ENCODE results near the gene VPS13C. TPM values are rescaled to one million over a fixed set of nuclear protein-coding genes. Genes with fewer than 3 reads are reported as not detected.

The VPS13C gene
- total RNA-seq, 1 experiment from 2014 or later = 20.9 TPM

GRCh38 chr15:62103431-62103830 lies 43.2 kb upstream of the VPS13C start:
- TF ChIP-seq ELF4 (CRISPR knock-in tag; IDR thresholded peaks at IDR 0.05; ENCODE audit: low read depth) (no peak), SMAD4 (CRISPR knock-in tag; IDR thresholded peaks at IDR 0.05) (no peak), GTF2I (CRISPR knock-in tag; conservative IDR thresholded peaks at IDR 0.05) (no peak), NFYB (CRISPR knock-in tag; conservative IDR thresholded peaks at IDR 0.05; ENCODE audit: low read depth) (no peak), ZNF512 (CRISPR knock-in tag; IDR thresholded peaks at IDR 0.05; ENCODE audit: borderline replicate concordance) (no peak), MXD4 (CRISPR knock-in tag; IDR thresholded peaks at IDR 0.05; ENCODE audit: borderline replicate concordance) (no peak), E2F1 (CRISPR knock-in tag; IDR thresholded peaks at IDR 0.05) (no peak), SOX15 (CRISPR knock-in tag; IDR thresholded peaks at IDR 0.05) (no peak), ZNF396 (CRISPR knock-in tag; IDR thresholded peaks at IDR 0.05; ENCODE audit: borderline replicate concordance) (no peak), TP53 (CRISPR knock-in tag; IDR thresholded peaks at IDR 0.05) (no peak)
- no peak overlapping the region for H3K27ac Mint-ChIP-seq

GRCh38 chr15:62099094-62099601 lies 38.9 kb upstream of the VPS13C start:
- ChIA-PET CTCF (interaction anchor here (1.0 kb wide), 1 partner anchor 155 kb away, joined by 3 read pairs; no protein-coding TSS in a partner anchor), POLR2A (no interaction called here)
- no peak for ATAC-seq
- no peak overlapping the region for H3K27ac Mint-ChIP-seq
- H3K9me3 Mint-ChIP-seq = no peaks in the 10 kb centered on the region
- no peaks in the 10 kb centered on the region for H3K4me1 Mint-ChIP-seq
- no peaks in the 10 kb centered on the region for H3K27me3 Mint-ChIP-seq (ENCODE audit: low read depth)
- no peak overlapping the region for H3K4me3 Mint-ChIP-seq
- no peak for TF ChIP-seq ATF1 (CRISPR knock-in tag; IDR thresholded peaks at IDR 0.05)
- TF ChIP-seq PRDM15 (CRISPR knock-in tag; IDR thresholded peaks at IDR 0.05) = no peak
- TF ChIP-seq OVOL2 (CRISPR knock-in tag; IDR thresholded peaks at IDR 0.05; ENCODE audit: borderline replicate concordance) = no peak
- TF ChIP-seq MYBL2 (CRISPR knock-in tag; IDR thresholded peaks at IDR 0.05) = no peak
- no peak for TF ChIP-seq ZNF138 (CRISPR knock-in tag; conservative IDR thresholded peaks at IDR 0.05)
- TF ChIP-seq FOXK1 (CRISPR knock-in tag; IDR thresholded peaks at IDR 0.05) = no peak
- no peak for TF ChIP-seq RELA (CRISPR knock-in tag; IDR thresholded peaks at IDR 0.05; ENCODE audit: borderline replicate concordance)
- H3K36me3 Mint-ChIP-seq = no peaks in the 10 kb centered on the region
- no peak for DNase-seq (ENCODE audit: low spot score)

More at GRCh38 chr15:62103431-62103830, 43.2 kb upstream of the VPS13C start:
- ATAC-seq = no peak
- no peaks in the 10 kb centered on the region; the same call in 1 of the 2 replicates for H3K4me1 Mint-ChIP-seq
- no peak for DNase-seq (ENCODE audit: low spot score)
- POLR2A ChIA-PET = interaction anchor here (0.8 kb wide), 1 partner anchor 9 kb away, joined by 3 read pairs; no protein-coding TSS in a partner anchor
- H3K4me3 Mint-ChIP-seq = no peak overlapping the region
- H3K36me3 Mint-ChIP-seq = no peaks in the 10 kb centered on the region
- CTCF ChIA-PET = interaction anchor here (1.5 kb wide), 1 partner anchor 639 kb away, joined by 5 read pairs; no protein-coding TSS in a partner anchor
- no peaks in the 10 kb centered on the region for H3K9me3 Mint-ChIP-seq
- no peaks in the 10 kb centered on the region for H3K27me3 Mint-ChIP-seq (ENCODE audit: low read depth)

- Mint-ChIP-seq H3K36me3 (no peaks in the 10 kb centered on the region), H3K9me3 (no peaks in the 10 kb centered on the region), H3K4me3 (no peak overlapping the region), H3K4me1 (no peaks in the 10 kb centered on the region), H3K27me3 (ENCODE audit: low read depth) (no peaks in the 10 kb centered on the region), H3K27ac (no peak overlapping the region)
- DNase-seq (ENCODE audit: low spot score) (no peak), ATAC-seq (no peak)
- ChIA-PET POLR2A (interaction anchor here (0.6 kb wide), 1 partner anchor 9 kb away, joined by 3 read pairs; no protein-coding TSS in a partner anchor), CTCF (interaction anchor here (1.6 kb wide), 1 partner anchor 147 kb away, joined by 3 read pairs; no protein-coding TSS in a partner anchor)
- TF ChIP-seq ZNF232 (CRISPR knock-in tag; IDR thresholded peaks at IDR 0.05) (no peak), ZNF396 (CRISPR knock-in tag; IDR thresholded peaks at IDR 0.05; ENCODE audit: borderline replicate concordance) (no peak), KAT7 (CRISPR knock-in tag; IDR thresholded peaks at IDR 0.05; ENCODE audit: borderline replicate concordance) (no peak), ZNF423 (CRISPR knock-in tag; IDR thresholded peaks at IDR 0.05) (no peak), GTF2I (CRISPR knock-in tag; conservative IDR thresholded peaks at IDR 0.05) (no peak), USF2 (CRISPR knock-in tag; IDR thresholded peaks at IDR 0.05) (no peak), GRHL2 (CRISPR knock-in tag; IDR thresholded peaks at IDR 0.05; ENCODE audit: insufficient replicate concordance, severe bottlenecking) (no peak), CREM (CRISPR knock-in tag; IDR thresholded peaks at IDR 0.05) (no peak), NR2C2 (CRISPR knock-in tag; IDR thresholded peaks at IDR 0.05) (no peak), ZMAT4 (CRISPR knock-in tag; IDR thresholded peaks at IDR 0.05) (no peak), GABPB1 (CRISPR knock-in tag; IDR thresholded peaks at IDR 0.05) (no peak)
Observed at GRCh38 chr15:62094388-62094787, 34.1 kb upstream of the VPS13C start.

Measured in WTC11 (cell line).